CD4-positive, alpha-beta T cell (primary cell): Measurements from ENCODE around the gene TMC4. TPM values are rescaled to one million over a fixed set of nuclear protein-coding genes. Genes with fewer than 3 reads are reported as not detected.

ENCODE experiments used
- ATAC-seq: fragments of 200-7000 bp; cut with Tn5 transposase; one replicate; pipeline ENCODE4 v1.10.0; 2022; ENCODE audit warnings: mild to moderate bottlenecking; ENCODE audit not compliant: poor library complexity
- CTCF ChIA-PET: fragments of 350-600 bp; sonication (Branson Sonifier 250); formaldehyde crosslinking; loops from one replicate; lab custom pipeline; 2021; ENCODE audit warnings: antibody characterized with exemption, inconsistent platforms; lab: Charles Lee
- POLR2A ChIA-PET: fragments of 350-600 bp; sonication (Branson Sonifier 250); formaldehyde crosslinking; loops from one replicate; lab custom pipeline; 2021; ENCODE audit warnings: antibody characterized with exemption, inconsistent platforms; lab: Charles Lee
- DNase-seq, 14 experiments: peaks; one replicate each; pipeline ENCODE4 v3.0.0-alpha.2; 2013 to 2020; ENCODE audit warnings: mixed read lengths in 2 of 14
- H3K27ac ChIP-seq, 2 donors: one replicate each; pipeline versions ENCODE4 v1.5.1 to v1.7.0; 2013; ENCODE audit warnings: low read length in 2 of 2, low read depth in 1 of 2, mild to moderate bottlenecking in 1 of 2
- H3K27me3 ChIP-seq, 2 experiments: 1 replicate in 1 of 2; 2 replicates in 1 of 2; pipeline versions ENCODE4 v1.6.1 to v1.7.0; 2013; ENCODE audit warnings: low read length in 2 of 2, control low read depth in 1 of 2, mild to moderate bottlenecking in 1 of 2, moderate library complexity in 1 of 2; ENCODE audit not compliant: insufficient read depth in 2 of 2, control insufficient read depth in 1 of 2
- H3K36me3 ChIP-seq: one replicate; pipeline ENCODE4 v1.6.1; 2013; ENCODE audit warnings: low read length, control low read depth; ENCODE audit not compliant: insufficient read depth
- H3K4me1 ChIP-seq: one replicate; pipeline ENCODE4 v1.6.1; 2013; ENCODE audit warnings: low read length, control low read depth; ENCODE audit not compliant: insufficient read depth
- H3K4me3 ChIP-seq: one replicate; pipeline ENCODE4 v1.5.1; 2013; ENCODE audit warnings: mild to moderate bottlenecking, low read length, moderate library complexity
- H3K9me3 ChIP-seq, 2 experiments: 1 replicate in 1 of 2; 2 replicates in 1 of 2; pipeline versions ENCODE4 v1.6.1 to v1.7.0; 2013; ENCODE audit warnings: low read length in 2 of 2, mild to moderate bottlenecking in 2 of 2, control low read depth in 1 of 2, moderate library complexity in 1 of 2; ENCODE audit not compliant: control insufficient read depth in 1 of 2, insufficient read depth in 1 of 2
- H3K27ac Mint-ChIP-seq: one replicate; pipeline ENCODE4 v1.8.0; 2020; ENCODE audit warnings: mixed read lengths
- H3K27me3 Mint-ChIP-seq: one replicate; pipeline ENCODE4 v1.8.0; 2021; ENCODE audit warnings: mixed read lengths
- H3K36me3 Mint-ChIP-seq: one replicate; pipeline ENCODE4 v1.8.0; 2021; ENCODE audit warnings: low read depth, mixed read lengths
- H3K4me1 Mint-ChIP-seq: one replicate; pipeline ENCODE4 v1.8.0; 2021; ENCODE audit warnings: low read depth, mixed read lengths
- H3K4me3 Mint-ChIP-seq: one replicate; pipeline ENCODE4 v1.8.0; 2020; ENCODE audit warnings: mild to moderate bottlenecking, mixed read lengths
- H3K9me3 Mint-ChIP-seq: one replicate; pipeline ENCODE4 v1.8.0; 2020; ENCODE audit warnings: mixed read lengths
- intact Hi-C, 2 experiments: fragments of 100-400 bp; cut with DNase I in 1 of 2; cut with micrococcal nuclease in 1 of 2; formaldehyde crosslinking; loops; one replicate each; pipeline versions ENCODE4 v1.15.1 to v1.9.0; 2023 to 2025; cut with DNase I, micrococcal nuclease
- total RNA-seq, 174 experiments: library from RNA in 2 of 174; stranded (reverse) in 2 of 174; gene quantifications; one replicate each; pipeline ENCODE4 v1.2.3 and lab custom pipeline; 2021 to 2026
- TF ChIP-seq, protein P1 (sequence below): fragments of 200-600 bp; IDR thresholded peaks from one replicate; pipeline ENCODE4 v1.8.0; 2022; ENCODE audit warnings: antibody characterized with exemption, mild to moderate bottlenecking

TMC4 gene
- total RNA-seq, 2 experiments from 2014 or later: 0.84 to 1.5 TPM

DNA sequence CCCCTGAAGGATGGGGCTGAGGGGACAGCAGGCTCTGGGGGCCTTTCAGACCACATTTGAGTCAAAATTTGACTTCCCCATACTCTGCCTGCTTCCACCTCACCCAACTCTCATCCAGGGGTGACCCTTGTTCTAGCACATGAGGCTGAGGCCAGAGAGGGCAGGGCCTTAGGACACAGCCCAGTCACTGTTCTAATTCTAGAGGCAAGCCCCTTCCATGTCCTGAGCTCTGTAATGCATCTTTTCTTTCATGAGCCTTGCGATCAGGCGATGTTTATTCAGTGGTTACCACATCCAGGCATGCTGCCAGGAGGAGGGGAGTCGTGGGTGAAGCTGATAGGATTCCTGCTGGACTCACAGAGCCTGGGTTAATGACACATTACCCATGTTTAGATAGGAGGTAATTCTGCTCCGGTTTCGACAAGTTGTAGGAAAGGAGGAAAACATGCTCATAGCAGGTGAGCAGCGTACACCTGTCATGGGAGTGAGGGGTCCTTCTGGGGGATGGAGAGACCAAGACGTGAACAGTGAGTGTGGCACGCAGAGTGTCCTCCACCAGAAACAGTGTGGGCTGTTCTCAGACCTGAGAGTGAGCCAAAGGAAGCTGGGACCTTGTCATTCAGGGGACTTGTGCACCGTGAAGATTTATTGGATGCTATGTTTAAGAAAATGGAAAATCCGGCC lies 37.0 kb upstream of the TMC4 start:
- H3K27ac Mint-ChIP-seq: peak overlapping the region; percentile 62
- TF ChIP-seq, protein P1, sequence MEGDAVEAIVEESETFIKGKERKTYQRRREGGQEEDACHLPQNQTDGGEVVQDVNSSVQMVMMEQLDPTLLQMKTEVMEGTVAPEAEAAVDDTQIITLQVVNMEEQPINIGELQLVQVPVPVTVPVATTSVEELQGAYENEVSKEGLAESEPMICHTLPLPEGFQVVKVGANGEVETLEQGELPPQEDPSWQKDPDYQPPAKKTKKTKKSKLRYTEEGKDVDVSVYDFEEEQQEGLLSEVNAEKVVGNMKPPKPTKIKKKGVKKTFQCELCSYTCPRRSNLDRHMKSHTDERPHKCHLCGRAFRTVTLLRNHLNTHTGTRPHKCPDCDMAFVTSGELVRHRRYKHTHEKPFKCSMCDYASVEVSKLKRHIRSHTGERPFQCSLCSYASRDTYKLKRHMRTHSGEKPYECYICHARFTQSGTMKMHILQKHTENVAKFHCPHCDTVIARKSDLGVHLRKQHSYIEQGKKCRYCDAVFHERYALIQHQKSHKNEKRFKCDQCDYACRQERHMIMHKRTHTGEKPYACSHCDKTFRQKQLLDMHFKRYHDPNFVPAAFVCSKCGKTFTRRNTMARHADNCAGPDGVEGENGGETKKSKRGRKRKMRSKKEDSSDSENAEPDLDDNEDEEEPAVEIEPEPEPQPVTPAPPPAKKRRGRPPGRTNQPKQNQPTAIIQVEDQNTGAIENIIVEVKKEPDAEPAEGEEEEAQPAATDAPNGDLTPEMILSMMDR: no peak
- H3K4me3 Mint-ChIP-seq: peak overlapping the region; percentile 18
- intact Hi-C loops: loop anchor here in 1 of 2 experiments (10.0 kb wide), 1 partner anchor 255 kb away; the partner anchor contains the start of gene LENG9
- POLR2A ChIA-PET: interaction anchor here (1.4 to 8.7 kb wide), 3 partner anchors 9 to 95 kb away, joined by 3 to 75 read pairs (median 12); partner anchors contain the start of genes MBOAT7, RPS9 and TSEN34
- Histone ChIP-seq H3K4me1 (peaks cover 65% of the 10 kb centered on the region), H3K27ac (peak overlapping the region; percentile 4 to 23), H3K4me3 (no peak overlapping the region), H3K36me3 (peaks cover 31% of the 10 kb centered on the region), H3K9me3 (no peaks in the 10 kb centered on the region), H3K27me3 (no peaks in the 10 kb centered on the region)
- peaks cover 37% of the 10 kb centered on the region for H3K36me3 Mint-ChIP-seq
- CTCF ChIA-PET: no interaction called here
- ATAC-seq (no peak), DNase-seq (peak in 4 of 14 experiments; percentile 28 to 69 (median 56))
- peaks cover 56% of the 10 kb centered on the region for H3K4me1 Mint-ChIP-seq
- no peaks in the 10 kb centered on the region for H3K9me3 Mint-ChIP-seq
- H3K27me3 Mint-ChIP-seq: no peaks in the 10 kb centered on the region

DNA sequence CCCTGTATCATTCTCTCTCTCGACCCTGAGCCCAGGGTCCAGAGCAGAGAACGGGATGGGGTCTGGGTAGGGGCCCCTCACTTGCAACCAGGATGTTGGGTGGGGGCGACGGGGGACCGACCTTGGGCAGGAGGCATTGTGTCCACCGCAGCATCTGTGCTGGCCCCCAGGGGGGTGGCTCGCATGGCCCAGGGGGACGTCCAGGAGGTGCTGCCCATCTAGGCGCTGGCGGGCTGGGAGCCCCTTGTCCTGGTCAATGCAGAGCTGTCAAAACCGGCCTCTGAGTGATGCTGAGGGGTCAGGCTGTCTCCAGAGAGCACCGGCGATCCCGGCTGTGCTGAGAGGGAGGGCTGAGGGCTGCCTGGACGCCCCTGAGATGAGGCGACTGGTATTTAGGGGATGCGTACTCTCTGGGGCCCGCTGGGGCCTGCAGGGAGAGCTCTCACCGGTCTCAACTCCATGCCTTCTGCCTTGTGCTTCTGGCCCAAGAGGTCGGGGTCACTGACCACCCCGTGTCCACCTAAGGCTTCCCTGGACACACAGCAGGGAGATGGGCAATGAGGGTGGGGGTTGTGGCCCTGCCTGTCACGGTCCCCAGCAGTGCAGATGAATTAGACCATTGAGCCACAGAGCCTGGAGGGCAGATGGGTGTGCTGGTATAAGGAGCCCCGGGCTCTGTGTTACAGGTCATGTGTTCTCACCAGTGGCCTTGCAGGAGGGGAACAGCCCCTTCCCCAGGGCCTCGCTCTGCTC lies 36.3 kb upstream of the TMC4 start:
- CTCF ChIA-PET: no interaction called here

DNA sequence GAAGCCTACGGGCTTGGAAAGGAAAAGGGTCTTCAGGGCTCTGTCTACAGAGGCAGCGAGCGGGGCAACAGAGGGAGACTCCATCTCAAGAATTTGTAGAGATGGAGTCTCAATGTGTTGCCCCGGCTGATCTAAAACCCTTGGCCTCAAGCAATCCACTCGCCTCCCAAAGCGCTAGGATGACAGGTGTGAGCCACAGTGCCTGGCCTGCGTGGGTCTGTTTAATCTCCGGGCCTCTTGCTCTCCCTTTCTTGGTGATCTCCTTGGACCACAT lies 35.8 kb upstream of the TMC4 start:
- Histone ChIP-seq H3K27ac (peak overlapping the region in 1 of 2 donors; percentile 14), H3K4me3 (no peak overlapping the region), H3K36me3 (peaks cover 43% of the 10 kb centered on the region), H3K9me3 (no peaks in the 10 kb centered on the region), H3K4me1 (peaks cover 77% of the 10 kb centered on the region), H3K27me3 (no peaks in the 10 kb centered on the region)
- intact Hi-C loops: loop anchor here in 1 of 2 experiments (10.0 kb wide), 1 partner anchor 256 kb away; the partner anchor contains the start of gene LENG9
- CTCF ChIA-PET: no interaction called here
- Mint-ChIP-seq H3K4me1 (peaks cover 64% of the 10 kb centered on the region), H3K27me3 (no peaks in the 10 kb centered on the region), H3K27ac (peak overlapping the region; percentile 84), H3K4me3 (peak overlapping the region; percentile 67), H3K9me3 (no peaks in the 10 kb centered on the region), H3K36me3 (peaks cover 49% of the 10 kb centered on the region)
- POLR2A ChIA-PET: interaction anchor here (0.8 to 8.7 kb wide), 4 partner anchors 9 to 93 kb away, joined by 4 to 75 read pairs (median 6); partner anchors contain the start of genes MBOAT7, PRPF31, RPS9 and TFPT
- DNase-seq (no peak), ATAC-seq (no peak)
- TF ChIP-seq, protein P1: no peak

More for the DNA sequence above, 36.3 kb upstream of the TMC4 start:
- H3K36me3 Mint-ChIP-seq: peaks cover 44% of the 10 kb centered on the region
- ATAC-seq: no peak
- TF ChIP-seq, protein P1: no peak
- H3K9me3 Mint-ChIP-seq: no peaks in the 10 kb centered on the region
- DNase-seq: no peak
- POLR2A ChIA-PET: interaction anchor here (0.8 to 8.7 kb wide), 5 partner anchors 8 to 94 kb away, joined by 3 to 75 read pairs (median 7); partner anchors contain the start of genes MBOAT7, RPS9 and TSEN34
- H3K4me1 Mint-ChIP-seq: peaks cover 64% of the 10 kb centered on the region
- peak overlapping the region in 1 of 2 donors; percentile 4 for H3K27ac ChIP-seq
- H3K27ac Mint-ChIP-seq: peak overlapping the region; percentile 62
- peaks cover 71% of the 10 kb centered on the region for H3K4me1 ChIP-seq
- no peak overlapping the region for H3K4me3 ChIP-seq
- no peak overlapping the region for H3K4me3 Mint-ChIP-seq
- H3K27me3 Mint-ChIP-seq: no peaks in the 10 kb centered on the region
- no peaks in the 10 kb centered on the region for H3K9me3 ChIP-seq
- intact Hi-C loops: loop anchor here in 1 of 2 experiments (10.0 kb wide), 1 partner anchor 256 kb away; the partner anchor contains the start of gene LENG9
- H3K27me3 ChIP-seq: no peaks in the 10 kb centered on the region
- peaks cover 38% of the 10 kb centered on the region for H3K36me3 ChIP-seq
